ENCODE measurements around the gene LSM7. TPM values are rescaled to one million over a fixed set of nuclear protein-coding genes. Genes with fewer than 3 reads are reported as not detected.
A peak's percentile ranks its signal among the peaks of the same experiment; 100 is the strongest.

The LSM7 gene
- total and polyA plus RNA-seq, 5 donors from 2014 or later = 83.9 to 187 (median 162) TPM

- Histone ChIP-seq H3K27ac (ENCODE audit: insufficient read depth, low read length, poor library complexity, severe bottlenecking) (peak overlapping the region; percentile 23), H3K36me3 (ENCODE audit: control insufficient read depth, insufficient read depth, low read length) (no peaks in the 10 kb centered on the region), H3K9me3 (ENCODE audit: control insufficient read depth in 2 of 2, low read length in 2 of 2) (no peaks in the 10 kb centered on the region), H3K27me3 (ENCODE audit: control insufficient read depth, insufficient read depth, low read length) (no peaks in the 10 kb centered on the region), H3K4me1 (ENCODE audit: control insufficient read depth, insufficient read depth, low read length, poor library complexity, severe bottlenecking) (peaks cover 30% of the 10 kb centered on the region), H3K4me3 (ENCODE audit: low read depth, low read length) (peak overlapping the region; percentile 37)
- ATAC-seq (ENCODE audit: low read depth in 2 of 2) (no peak), DNase-seq (no peak)
- Mint-ChIP-seq H3K4me3 (peak overlapping the region in 3 of 4 donors; percentile 83 to 94 (median 88)), H3K27me3 (no peaks in the 10 kb centered on the region), H3K4me1 (peaks cover 6 to 43% (median 27%) of the 10 kb centered on the region in 4 donors), H3K27ac (no peak overlapping the region), H3K9me3 (peaks cover 0 to 1% (median 0%) of the 10 kb centered on the region in 7 donors), H3K36me3 (peaks cover 12% of the 10 kb centered on the region)
Measured at GRCh38 chr19:2291185-2291751, 37.1 kb downstream of the LSM7 start.

DNA sequence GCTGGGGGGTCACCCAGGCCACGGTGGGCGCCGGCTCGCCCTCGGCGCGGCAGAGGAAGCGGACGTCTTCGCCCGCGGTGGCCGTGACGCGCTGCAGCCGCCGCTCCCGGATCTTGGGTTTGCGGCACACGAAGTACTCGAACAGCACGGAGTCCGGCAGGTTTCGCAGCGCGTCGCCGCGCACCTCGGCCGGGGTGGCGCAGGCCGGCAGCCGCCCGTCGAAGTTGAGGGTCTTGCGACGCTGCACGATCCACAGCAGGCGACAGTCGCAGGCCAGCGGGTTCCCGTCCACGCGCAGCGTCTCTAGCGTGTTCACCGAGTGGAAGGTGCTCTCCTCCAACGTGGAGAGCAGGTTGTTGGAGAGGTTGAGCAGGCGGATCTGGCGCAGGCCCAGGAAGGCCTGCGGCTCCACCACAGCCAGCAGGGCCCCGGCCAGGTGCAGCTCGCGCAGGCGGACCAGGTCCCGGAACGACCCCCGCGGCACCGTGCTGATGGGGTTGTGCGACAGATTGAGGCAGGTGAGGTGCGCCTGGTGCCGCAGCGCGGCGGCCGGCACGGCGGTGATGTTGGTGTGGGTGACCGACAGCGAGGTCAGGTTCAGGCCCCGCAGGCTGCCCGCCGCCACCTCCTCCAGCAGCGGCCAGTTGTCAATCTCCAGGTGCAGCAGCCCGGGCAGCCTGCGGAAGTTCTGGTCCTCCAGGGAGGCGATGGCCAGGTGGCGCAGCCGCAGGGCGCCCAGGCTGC is 37.8 kb downstream of the LSM7 start:
- peaks cover 6 to 43% (median 26%) of the 10 kb centered on the region in 4 donors for H3K4me1 Mint-ChIP-seq

DNA sequence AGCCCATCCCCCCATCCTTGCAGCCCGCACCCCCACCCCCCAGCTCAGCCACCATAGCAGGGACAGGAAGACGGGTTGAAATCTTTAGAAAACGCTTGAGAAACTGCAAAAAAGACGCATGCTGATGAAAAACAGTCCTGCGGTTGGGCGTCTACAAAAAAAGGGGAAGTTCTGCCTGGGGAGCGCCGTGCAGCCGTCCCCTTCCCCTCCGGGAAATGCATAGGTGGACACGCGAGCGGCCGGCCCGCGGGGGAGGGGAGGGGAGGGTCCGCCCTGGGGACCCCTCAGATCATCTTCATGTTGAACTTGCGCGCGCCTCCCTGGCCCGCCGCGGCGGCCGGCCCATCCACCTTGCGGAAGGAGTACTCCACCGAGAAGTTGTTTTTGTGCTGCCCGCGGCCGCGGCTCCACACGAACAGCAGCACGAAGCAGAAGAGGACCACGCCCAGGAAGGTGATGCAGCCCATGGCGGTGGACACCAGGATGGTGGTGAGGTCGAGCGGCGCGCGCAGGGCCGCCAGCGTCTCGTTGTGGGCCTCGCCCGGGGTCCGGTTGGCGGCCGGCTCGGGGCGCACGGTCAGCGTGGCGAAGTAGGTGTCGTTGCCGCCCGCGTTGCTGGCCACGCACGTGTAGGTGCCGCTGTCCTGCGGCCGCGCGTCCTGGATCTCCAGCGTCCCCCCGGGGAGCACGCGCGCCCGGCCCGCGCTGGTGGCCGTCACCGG is 38.5 kb downstream of the LSM7 start:
- Histone ChIP-seq H3K4me1 (ENCODE audit: control insufficient read depth, insufficient read depth, low read length, poor library complexity, severe bottlenecking) (peaks cover 30% of the 10 kb centered on the region), H3K27me3 (ENCODE audit: control insufficient read depth, insufficient read depth, low read length) (no peaks in the 10 kb centered on the region), H3K9me3 (ENCODE audit: control insufficient read depth in 2 of 2, low read length in 2 of 2) (no peaks in the 10 kb centered on the region), H3K4me3 (ENCODE audit: low read depth, low read length) (peak overlapping the region; percentile 37), H3K36me3 (ENCODE audit: control insufficient read depth, insufficient read depth, low read length) (no peaks in the 10 kb centered on the region), H3K27ac (ENCODE audit: insufficient read depth, low read length, poor library complexity, severe bottlenecking) (peak overlapping the region; percentile 63)
- Mint-ChIP-seq H3K36me3 (peaks cover 9% of the 10 kb centered on the region), H3K4me3 (peak overlapping the region; percentile 89 to 99 (median 92)), H3K27me3 (no peaks in the 10 kb centered on the region), H3K27ac (peak overlapping the region; percentile 93 to 98 (median 98)), H3K4me1 (peaks cover 6 to 41% (median 21%) of the 10 kb centered on the region in 4 donors), H3K9me3 (peaks cover 0 to 1% (median 0%) of the 10 kb centered on the region in 7 donors)
- DNase-seq (peak; percentile 34 to 92 (median 69)), ATAC-seq (ENCODE audit: low read depth in 2 of 2) (peak; percentile 66 to 81)

More for the DNA sequence above, 37.8 kb downstream of the LSM7 start:
- Histone ChIP-seq H3K9me3 (ENCODE audit: control insufficient read depth in 2 of 2, low read length in 2 of 2) (no peaks in the 10 kb centered on the region), H3K36me3 (ENCODE audit: control insufficient read depth, insufficient read depth, low read length) (no peaks in the 10 kb centered on the region), H3K4me3 (ENCODE audit: low read depth, low read length) (peak overlapping the region; percentile 37), H3K4me1 (ENCODE audit: control insufficient read depth, insufficient read depth, low read length, poor library complexity, severe bottlenecking) (peaks cover 30% of the 10 kb centered on the region), H3K27ac (ENCODE audit: insufficient read depth, low read length, poor library complexity, severe bottlenecking) (peak overlapping the region; percentile 63), H3K27me3 (ENCODE audit: control insufficient read depth, insufficient read depth, low read length) (no peaks in the 10 kb centered on the region)
- H3K4me3 Mint-ChIP-seq = peak overlapping the region; percentile 83 to 94 (median 87)
- H3K9me3 Mint-ChIP-seq = peaks cover 0 to 1% (median 0%) of the 10 kb centered on the region in 7 donors
- peak overlapping the region in 2 of 3 donors; percentile 43 to 55 for H3K27ac Mint-ChIP-seq
- DNase-seq (peak in 2 of 3 donors; percentile 36 to 61), ATAC-seq (ENCODE audit: low read depth in 2 of 2) (peak; percentile 15 to 23)
- peaks cover 12% of the 10 kb centered on the region for H3K36me3 Mint-ChIP-seq
- no peaks in the 10 kb centered on the region for H3K27me3 Mint-ChIP-seq

DNA sequence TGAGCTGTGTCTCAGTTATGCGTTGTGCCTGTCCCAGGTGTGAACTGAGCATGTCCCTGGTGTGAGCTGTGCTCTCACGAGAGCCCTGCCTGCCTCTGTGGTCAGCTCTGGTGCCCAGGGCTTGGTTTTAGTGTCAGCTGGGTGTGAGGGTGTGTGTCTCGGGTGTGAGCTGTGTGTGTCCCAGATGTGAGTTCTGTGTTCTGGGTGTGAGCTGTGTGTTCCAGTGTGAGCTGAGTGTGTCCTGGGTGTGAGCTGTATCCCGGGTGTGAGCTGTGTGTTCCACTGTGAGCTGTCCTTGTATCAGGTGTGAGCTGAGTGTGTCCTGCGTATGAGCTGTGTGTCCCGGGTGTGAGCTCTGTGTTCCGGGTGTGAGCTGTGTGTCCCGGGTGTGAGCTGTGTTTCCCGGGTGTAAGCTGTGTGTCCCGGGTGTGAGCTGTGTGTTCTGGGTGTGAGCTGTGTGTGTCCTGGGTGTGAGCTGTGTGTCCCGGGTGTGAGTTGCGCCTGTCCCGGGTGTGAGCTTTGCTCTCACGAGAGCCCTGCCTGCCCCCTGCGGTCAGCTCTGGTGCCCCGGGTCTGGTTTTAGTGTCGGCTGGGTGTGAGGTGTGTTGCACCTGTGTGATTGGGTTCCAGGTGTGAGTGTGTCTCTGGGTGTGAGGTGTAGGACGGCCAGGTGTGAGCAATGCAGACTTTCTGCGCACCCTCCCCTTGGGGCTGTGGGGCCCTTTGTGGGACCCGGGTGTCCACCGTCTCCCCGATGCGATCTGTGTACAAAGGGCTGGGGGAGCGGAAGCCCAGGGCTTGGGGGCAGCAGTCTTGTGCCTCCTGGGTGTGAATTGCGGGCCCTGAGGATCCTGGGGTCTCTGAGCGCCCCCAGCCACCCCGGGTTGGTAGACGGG is 39.3 kb downstream of the LSM7 start:
- Mint-ChIP-seq H3K27me3 (no peaks in the 10 kb centered on the region), H3K4me1 (peaks cover 6 to 40% (median 21%) of the 10 kb centered on the region in 4 donors), H3K4me3 (peak overlapping the region; percentile 89 to 99 (median 92)), H3K27ac (peak overlapping the region; percentile 93 to 98 (median 98)), H3K9me3 (peaks cover 0 to 1% (median 0%) of the 10 kb centered on the region in 7 donors), H3K36me3 (peaks cover 9% of the 10 kb centered on the region)
- Histone ChIP-seq H3K36me3 (ENCODE audit: control insufficient read depth, insufficient read depth, low read length) (no peaks in the 10 kb centered on the region), H3K4me1 (ENCODE audit: control insufficient read depth, insufficient read depth, low read length, poor library complexity, severe bottlenecking) (peaks cover 30% of the 10 kb centered on the region), H3K27ac (ENCODE audit: insufficient read depth, low read length, poor library complexity, severe bottlenecking) (peak overlapping the region; percentile 63), H3K4me3 (ENCODE audit: low read depth, low read length) (peak overlapping the region; percentile 37), H3K9me3 (ENCODE audit: control insufficient read depth in 2 of 2, low read length in 2 of 2) (no peaks in the 10 kb centered on the region), H3K27me3 (ENCODE audit: control insufficient read depth, insufficient read depth, low read length) (no peaks in the 10 kb centered on the region)
- peak; percentile 3 to 8 for ATAC-seq (ENCODE audit: low read depth in 2 of 2)
- no peak for DNase-seq

DNA sequence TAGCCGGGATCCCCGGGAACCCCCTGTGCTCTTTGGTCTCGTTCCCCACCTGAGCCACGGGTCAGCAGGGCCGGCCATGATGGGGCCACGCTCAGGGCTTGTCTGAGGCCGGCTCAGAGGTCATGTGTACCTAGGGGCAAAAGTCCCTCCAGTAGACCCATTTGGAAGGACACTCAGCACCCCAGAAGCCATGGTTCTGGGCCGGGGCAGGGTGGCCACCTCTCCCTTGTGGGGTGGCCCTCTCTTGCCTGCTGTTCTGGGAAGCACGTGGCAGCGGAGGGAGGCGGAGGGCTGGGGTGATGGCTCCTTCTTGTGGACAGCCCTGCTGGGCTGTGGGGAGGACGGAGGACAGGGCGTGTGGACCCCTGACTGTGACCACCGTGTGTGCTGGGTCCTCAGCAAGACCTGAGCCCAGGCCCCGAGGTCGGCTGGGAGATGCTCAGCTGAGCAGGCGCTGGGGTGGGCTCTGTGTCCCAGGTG is 40.0 kb downstream of the LSM7 start:
- peaks cover 5% of the 10 kb centered on the region for H3K36me3 Mint-ChIP-seq
- peaks cover 0 to 1% (median 0%) of the 10 kb centered on the region in 7 donors for H3K9me3 Mint-ChIP-seq

DNA sequence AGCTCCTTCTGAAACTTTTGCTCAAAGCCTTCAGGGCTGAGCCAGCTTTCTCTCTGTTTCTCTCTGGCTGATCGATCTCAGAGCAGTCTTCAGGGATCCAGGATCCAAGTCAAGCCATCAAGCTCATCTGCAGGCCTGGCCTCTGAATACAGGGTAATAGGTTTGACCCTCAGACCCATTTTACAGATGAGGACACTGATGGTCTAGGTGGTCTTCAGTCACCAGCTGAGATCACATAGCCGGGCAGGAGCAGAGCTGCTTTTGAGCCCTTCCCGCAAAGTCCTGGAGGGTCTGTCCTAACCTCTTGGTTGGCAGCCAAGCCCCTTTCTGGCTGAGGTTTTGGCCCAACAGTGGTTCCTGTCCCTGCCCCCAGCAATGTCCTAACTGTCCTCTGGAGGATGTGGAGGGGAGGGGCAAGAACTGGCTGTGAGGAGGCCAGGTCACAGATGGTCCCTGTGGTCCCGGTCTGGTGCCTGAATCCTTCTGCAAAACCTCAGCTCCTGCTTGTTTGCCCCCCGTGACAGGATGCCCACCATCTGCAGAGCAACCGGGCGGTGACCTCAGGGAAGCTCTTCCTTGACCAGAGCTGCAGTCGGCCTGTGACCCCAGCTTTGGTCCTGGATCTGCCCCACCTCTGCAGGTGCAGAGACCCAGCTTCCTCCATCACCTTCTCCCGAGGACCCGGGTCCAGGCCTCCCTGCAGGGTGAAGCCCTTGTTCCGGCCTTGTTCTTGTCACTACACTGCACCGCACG is 40.6 kb downstream of the LSM7 start:
- Histone ChIP-seq H3K9me3 (ENCODE audit: control insufficient read depth in 2 of 2, low read length in 2 of 2) (no peaks in the 10 kb centered on the region), H3K4me3 (ENCODE audit: low read depth, low read length) (no peak overlapping the region), H3K27ac (ENCODE audit: insufficient read depth, low read length, poor library complexity, severe bottlenecking) (no peak overlapping the region), H3K36me3 (ENCODE audit: control insufficient read depth, insufficient read depth, low read length) (no peaks in the 10 kb centered on the region), H3K4me1 (ENCODE audit: control insufficient read depth, insufficient read depth, low read length, poor library complexity, severe bottlenecking) (peaks cover 30% of the 10 kb centered on the region), H3K27me3 (ENCODE audit: control insufficient read depth, insufficient read depth, low read length) (no peaks in the 10 kb centered on the region)
- ATAC-seq (ENCODE audit: low read depth in 2 of 2) = no peak
- DNase-seq = no peak
- Mint-ChIP-seq H3K27me3 (no peaks in the 10 kb centered on the region), H3K27ac (peak overlapping the region; percentile 60 to 93 (median 85)), H3K36me3 (peaks cover 2% of the 10 kb centered on the region), H3K4me1 (peaks cover 6 to 34% (median 17%) of the 10 kb centered on the region in 4 donors), H3K9me3 (peaks cover 0 to 1% (median 0%) of the 10 kb centered on the region in 7 donors), H3K4me3 (peak overlapping the region in 2 of 4 donors; percentile 27 to 94)

More for the DNA sequence above, 40.0 kb downstream of the LSM7 start:
- Histone ChIP-seq H3K27me3 (ENCODE audit: control insufficient read depth, insufficient read depth, low read length) (no peaks in the 10 kb centered on the region), H3K27ac (ENCODE audit: insufficient read depth, low read length, poor library complexity, severe bottlenecking) (no peak overlapping the region), H3K36me3 (ENCODE audit: control insufficient read depth, insufficient read depth, low read length) (no peaks in the 10 kb centered on the region), H3K4me1 (ENCODE audit: control insufficient read depth, insufficient read depth, low read length, poor library complexity, severe bottlenecking) (peaks cover 30% of the 10 kb centered on the region), H3K4me3 (ENCODE audit: low read depth, low read length) (no peak overlapping the region), H3K9me3 (ENCODE audit: control insufficient read depth in 2 of 2, low read length in 2 of 2) (no peaks in the 10 kb centered on the region)
- DNase-seq (no peak), ATAC-seq (ENCODE audit: low read depth in 2 of 2) (no peak)
- Mint-ChIP-seq H3K27ac (peak overlapping the region; percentile 93 to 98 (median 97)), H3K4me3 (peak overlapping the region in 3 of 4 donors; percentile 83 to 94 (median 89)), H3K27me3 (no peaks in the 10 kb centered on the region), H3K4me1 (peaks cover 6 to 34% (median 19%) of the 10 kb centered on the region in 4 donors)

Measured in CD4-positive, CD25-positive, alpha-beta regulatory T cell (primary cell).